GM21786 (cell line): ENCODE measurements around the gene ATF2.
A peak's percentile ranks its signal among the peaks of the same experiment; 100 is the strongest.
"Not testable (repeated sequence)": the region's sequence is repeated elsewhere in the genome, so short reads cannot be mapped to it uniquely, and the experiment has no call there.

ENCODE experiments used
- ATAC-seq: cut with Tn5 transposase; IDR thresholded peaks from one replicate; pipeline ENCODE4 v1.9.1; 2021; ENCODE audit not compliant: unreplicated experiment

Gene ATF2

GRCh38 chr2:175101514-175101913 lies 66.5 kb downstream of the ATF2 start:
- no peak for ATAC-seq

- no peak for ATAC-seq
These were observed 70.7 kb downstream of the ATF2 start for GRCh38 chr2:175097297-175097696.

- ATAC-seq: not testable (repeated sequence)
These were observed 83.9 kb downstream of the ATF2 start for GRCh38 chr2:175084117-175084516.

- no peak for ATAC-seq
These were observed 87.5 kb downstream of the ATF2 start for GRCh38 chr2:175080479-175080878.

- no peak for ATAC-seq
These were observed 91.7 kb downstream of the ATF2 start for GRCh38 chr2:175076272-175076671.

- ATAC-seq: no peak
These were observed 93.5 kb downstream of the ATF2 start for GRCh38 chr2:175074478-175074877.

GRCh38 chr2:175068534-175068933 lies 99.5 kb downstream of the ATF2 start:
- no peak for ATAC-seq

GRCh38 chr2:175066411-175066810 lies 101.6 kb downstream of the ATF2 start:
- ATAC-seq: no peak

- ATAC-seq: no peak
These were observed 103.2 kb downstream of the ATF2 start for GRCh38 chr2:175064797-175065196.

GRCh38 chr2:175063741-175064140 lies 104.3 kb downstream of the ATF2 start:
- ATAC-seq: no peak

- no peak for ATAC-seq
These were observed 105.0 kb downstream of the ATF2 start for GRCh38 chr2:175062787-175063585.

- no peak for ATAC-seq
These were observed 110.8 kb downstream of the ATF2 start for GRCh38 chr2:175057078-175057685.

GRCh38 chr2:175055993-175056392 lies 112.0 kb downstream of the ATF2 start:
- no peak for ATAC-seq

- ATAC-seq: no peak
These were observed 113.7 kb downstream of the ATF2 start for GRCh38 chr2:175054340-175054739.

GRCh38 chr2:175049661-175050060 lies 118.3 kb downstream of the ATF2 start:
- no peak for ATAC-seq

- ATAC-seq: no peak
These were observed 119.7 kb downstream of the ATF2 start for GRCh38 chr2:175048275-175048674.

GRCh38 chr2:175039490-175039889 lies 128.5 kb downstream of the ATF2 start:
- no peak for ATAC-seq

- ATAC-seq: no peak
These were observed 129.0 kb downstream of the ATF2 start for GRCh38 chr2:175039031-175039430.

- no peak for ATAC-seq
These were observed 130.1 kb downstream of the ATF2 start for GRCh38 chr2:175037941-175038340.

- peak; percentile 70 for ATAC-seq
These were observed 131.4 kb downstream of the ATF2 start for GRCh38 chr2:175036582-175037018.

- ATAC-seq: no peak
These were observed 132.2 kb downstream of the ATF2 start for GRCh38 chr2:175035806-175036205.

- no peak for ATAC-seq
These were observed 133.3 kb downstream of the ATF2 start for GRCh38 chr2:175034716-175035115.
